ENCODE measurements around the gene LSAMP.

Gene LSAMP

GRCh38 chr3:115980709-115981108, 464.6 kb downstream of the LSAMP start:
- no peak for DNase-seq (ENCODE audit: low read depth in 1 of 2, low spot score in 1 of 2)

GRCh38 chr3:115977866-115978265, 467.4 kb downstream of the LSAMP start:
- no peak for DNase-seq (ENCODE audit: low read depth in 1 of 2, low spot score in 1 of 2)

- DNase-seq (ENCODE audit: low read depth in 1 of 2, low spot score in 1 of 2), result no peak
Measured at GRCh38 chr3:115975796-115976195, 469.5 kb downstream of the LSAMP start.

GRCh38 chr3:115975353-115975752, 469.9 kb downstream of the LSAMP start:
- no peak for DNase-seq (ENCODE audit: low read depth in 1 of 2, low spot score in 1 of 2)

GRCh38 chr3:115974940-115975339, 470.3 kb downstream of the LSAMP start:
- DNase-seq (ENCODE audit: low read depth in 1 of 2, low spot score in 1 of 2), result no peak

GRCh38 chr3:115968871-115969270, 476.4 kb downstream of the LSAMP start:
- DNase-seq (ENCODE audit: low read depth in 1 of 2, low spot score in 1 of 2), result no peak

- DNase-seq (ENCODE audit: low read depth in 1 of 2, low spot score in 1 of 2), result no peak
Measured at GRCh38 chr3:115961380-115961779, 483.9 kb downstream of the LSAMP start.

GRCh38 chr3:115960799-115961198, 484.5 kb downstream of the LSAMP start:
- DNase-seq (ENCODE audit: low read depth in 1 of 2, low spot score in 1 of 2), result no peak

- no peak for DNase-seq (ENCODE audit: low read depth in 1 of 2, low spot score in 1 of 2)
Measured at GRCh38 chr3:115958526-115958925, 486.8 kb downstream of the LSAMP start.

GRCh38 chr3:115947325-115947724, 498.0 kb downstream of the LSAMP start:
- DNase-seq (ENCODE audit: low read depth in 1 of 2, low spot score in 1 of 2), result no peak

GRCh38 chr3:115943579-115943978, 501.7 kb downstream of the LSAMP start:
- no peak for DNase-seq (ENCODE audit: low read depth in 1 of 2, low spot score in 1 of 2)

GRCh38 chr3:115937054-115937453, 508.2 kb downstream of the LSAMP start:
- no peak for DNase-seq (ENCODE audit: low read depth in 1 of 2, low spot score in 1 of 2)

- no peak for DNase-seq (ENCODE audit: low read depth in 1 of 2, low spot score in 1 of 2)
Measured at GRCh38 chr3:115932807-115933206, 512.5 kb downstream of the LSAMP start.

- no peak for DNase-seq (ENCODE audit: low read depth in 1 of 2, low spot score in 1 of 2)
Measured at GRCh38 chr3:115931581-115931980, 513.7 kb downstream of the LSAMP start.

- no peak for DNase-seq (ENCODE audit: low read depth in 1 of 2, low spot score in 1 of 2)
Measured at GRCh38 chr3:115930922-115931321, 514.4 kb downstream of the LSAMP start.

GRCh38 chr3:115930168-115930567, 515.1 kb downstream of the LSAMP start:
- DNase-seq (ENCODE audit: low read depth in 1 of 2, low spot score in 1 of 2), result no peak

- no peak for DNase-seq (ENCODE audit: low read depth in 1 of 2, low spot score in 1 of 2)
Measured at GRCh38 chr3:115928376-115928775, 516.9 kb downstream of the LSAMP start.

GRCh38 chr3:115927197-115927596, 518.1 kb downstream of the LSAMP start:
- no peak for DNase-seq (ENCODE audit: low read depth in 1 of 2, low spot score in 1 of 2)

- no peak for DNase-seq (ENCODE audit: low read depth in 1 of 2, low spot score in 1 of 2)
Measured at GRCh38 chr3:115922681-115923347, 522.5 kb downstream of the LSAMP start.

- DNase-seq (ENCODE audit: low read depth in 1 of 2, low spot score in 1 of 2), result no peak
Measured at GRCh38 chr3:115921711-115922110, 523.6 kb downstream of the LSAMP start.

- DNase-seq (ENCODE audit: low read depth in 1 of 2, low spot score in 1 of 2), result no peak
Measured at GRCh38 chr3:115918900-115919299, 526.4 kb downstream of the LSAMP start.

- no peak for DNase-seq (ENCODE audit: low read depth in 1 of 2, low spot score in 1 of 2)
Measured at GRCh38 chr3:115916866-115917265, 528.4 kb downstream of the LSAMP start.

- no peak for DNase-seq (ENCODE audit: low read depth in 1 of 2, low spot score in 1 of 2)
Measured at GRCh38 chr3:115915061-115915460, 530.2 kb downstream of the LSAMP start.

Data from activated T-helper 1 cell treated with anti-CD3 and anti-CD28 coated beads, Interleukin-2, amount 50 U/mL, for 16 hours (primary cell).